ENCODE measurements around the gene CYP2B6.
"Not testable (repeated sequence)": the region's sequence is repeated elsewhere in the genome, so short reads cannot be mapped to it uniquely, and the experiment has no call there.

CYP2B6 gene

DNA sequence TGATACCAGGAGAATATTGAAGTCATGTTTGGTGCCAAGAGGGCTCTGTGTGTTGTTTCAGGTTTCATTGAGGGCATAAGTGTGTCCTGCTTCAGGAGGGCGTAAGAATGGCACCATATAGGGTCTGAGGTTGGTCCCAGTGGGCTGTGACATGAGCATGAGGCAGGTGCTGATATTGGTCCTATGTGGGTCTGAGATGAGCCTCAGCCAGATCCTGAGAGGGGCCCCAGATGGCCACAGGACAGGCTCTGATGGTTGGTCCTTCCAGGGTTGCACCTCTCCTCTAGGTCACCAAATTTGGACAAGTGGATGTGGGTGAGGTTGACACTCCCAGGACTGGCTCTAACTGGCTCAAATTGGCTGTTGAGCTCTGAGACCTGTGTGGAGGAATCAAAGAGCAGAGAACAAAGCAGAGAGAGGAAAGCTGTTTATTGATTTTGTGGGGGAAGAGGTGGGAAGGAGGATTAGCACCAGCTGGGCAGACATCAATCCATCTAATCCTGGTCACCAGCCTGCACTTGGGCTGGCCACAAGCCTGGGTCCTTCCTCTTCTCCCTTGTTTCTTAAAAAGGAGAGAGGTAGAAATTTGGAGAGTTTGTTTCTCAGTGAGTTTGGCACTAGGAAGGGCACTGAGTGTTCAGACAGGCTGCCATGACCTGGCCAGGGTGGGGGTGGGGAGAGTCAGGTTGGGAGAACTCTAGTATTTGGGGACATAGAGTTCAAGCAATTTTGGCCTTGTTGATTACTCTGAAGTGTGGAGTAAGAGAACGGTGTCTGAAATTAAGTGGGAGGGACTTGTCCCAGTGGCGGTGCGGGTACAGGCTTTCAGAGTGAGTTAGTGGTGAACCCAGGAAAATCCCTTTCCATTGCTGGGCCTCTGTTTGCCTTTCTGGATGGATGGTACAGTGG lies 38.7 kb downstream of the CYP2B6 start:
- intact Hi-C loops (cut with DNase I) = no loop called here
- DNase-seq = no peak

DNA sequence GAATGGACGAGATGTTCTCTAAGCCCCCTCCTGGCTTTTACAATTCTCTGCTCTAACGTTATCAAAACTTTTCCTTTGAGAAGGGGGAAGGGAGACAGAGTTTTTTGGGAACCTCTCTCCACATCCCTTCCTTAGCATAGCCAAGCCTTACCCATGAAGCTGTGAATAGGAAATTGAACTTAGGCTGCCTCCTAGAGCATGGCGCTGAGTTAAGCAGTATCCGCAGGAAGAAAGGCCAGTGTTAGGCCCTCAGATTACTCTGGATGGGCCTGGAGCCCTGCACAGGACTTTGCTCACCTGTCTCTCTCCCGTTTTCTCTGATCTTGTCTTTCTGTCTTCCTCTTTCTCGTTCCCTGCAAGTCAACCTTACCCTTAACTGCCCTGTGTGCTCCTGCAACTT lies 39.6 kb downstream of the CYP2B6 start:
- DNase-seq = no peak
- intact Hi-C loops (cut with DNase I) = no loop called here

DNA sequence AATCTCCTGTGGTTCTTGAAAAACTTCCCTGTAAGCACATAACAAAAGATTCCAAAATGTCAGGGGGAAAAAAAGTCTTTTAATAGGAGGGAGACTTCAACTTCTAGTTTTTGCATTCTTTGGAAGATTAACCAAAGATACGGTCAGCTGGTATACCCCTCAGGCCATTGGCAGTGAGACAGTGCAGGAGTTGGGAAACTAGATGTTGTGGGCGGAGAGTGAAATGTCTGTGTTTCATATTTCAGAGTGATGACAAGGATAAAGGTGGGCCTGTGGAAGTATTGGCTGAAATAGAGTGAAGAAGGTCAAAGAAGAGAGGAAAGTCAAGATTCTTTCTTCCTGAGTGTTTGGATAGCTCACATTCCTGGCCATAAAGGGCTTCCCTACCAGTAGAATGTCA lies 40.8 kb downstream of the CYP2B6 start:
- intact Hi-C loops (cut with DNase I) = no loop called here
- DNase-seq = no peak

DNA sequence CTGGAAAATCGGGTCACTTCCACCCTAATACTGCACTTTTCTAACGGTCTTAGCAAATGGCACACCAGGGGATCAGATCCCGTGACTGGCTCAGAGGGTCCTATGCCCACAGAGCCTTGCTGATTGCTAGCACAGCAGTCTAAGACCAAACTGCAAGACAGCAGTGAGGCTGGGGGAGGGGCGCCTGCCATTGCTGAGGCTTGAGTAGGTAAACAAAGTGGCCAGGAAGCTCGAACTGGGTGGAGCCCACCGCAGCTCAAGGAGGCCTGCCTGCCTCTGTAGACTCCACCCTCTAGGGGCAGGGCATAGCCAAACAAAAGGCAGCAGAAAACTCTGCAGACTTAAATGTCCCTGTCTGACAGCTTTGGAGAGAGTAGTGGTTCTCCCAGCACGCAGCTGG lies 42.2 kb downstream of the CYP2B6 start:
- DNase-seq; intact Hi-C loops (cut with DNase I): not testable (repeated sequence)

DNA sequence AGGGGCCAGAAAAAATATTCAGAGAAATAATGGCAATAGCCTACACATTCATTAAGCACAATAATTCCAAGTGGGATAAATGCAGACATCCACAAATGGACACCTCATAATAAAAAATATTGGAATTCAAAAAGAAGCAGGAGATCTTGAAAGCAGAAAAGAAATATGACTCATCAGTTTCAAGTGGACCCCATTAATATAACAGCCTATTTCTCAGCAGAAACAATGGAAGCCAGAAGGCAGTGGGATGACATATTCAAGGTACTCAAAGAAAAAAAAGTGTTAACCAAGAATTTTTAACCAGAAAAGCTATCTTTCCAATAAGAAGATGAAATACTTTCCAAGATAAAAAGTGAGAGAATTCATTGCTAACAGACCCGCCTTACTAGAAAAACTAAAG lies 48.7 kb downstream of the CYP2B6 start:
- intact Hi-C loops (cut with DNase I) = no loop called here
- no peak for DNase-seq

DNA sequence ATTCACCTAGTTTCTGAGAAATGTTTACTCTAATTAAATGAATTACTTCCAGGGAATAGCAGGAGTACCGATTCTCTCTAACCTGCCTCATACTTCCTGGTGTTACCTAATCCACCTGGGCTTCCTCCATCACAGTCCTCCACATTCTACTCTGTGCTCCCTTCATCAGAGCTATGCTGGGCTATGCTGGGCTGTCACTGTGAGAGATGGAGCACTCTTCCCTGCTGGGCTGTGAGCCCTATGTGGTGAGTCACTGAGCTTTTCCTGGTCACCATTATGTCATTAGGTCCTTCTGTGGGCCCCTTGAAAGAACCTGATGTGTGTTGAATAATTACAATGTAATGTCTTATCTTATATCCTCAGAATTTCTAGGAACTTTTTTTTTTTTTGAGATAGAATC lies 54.0 kb downstream of the CYP2B6 start:
- DNase-seq; intact Hi-C loops (cut with DNase I): not testable (repeated sequence)

DNA sequence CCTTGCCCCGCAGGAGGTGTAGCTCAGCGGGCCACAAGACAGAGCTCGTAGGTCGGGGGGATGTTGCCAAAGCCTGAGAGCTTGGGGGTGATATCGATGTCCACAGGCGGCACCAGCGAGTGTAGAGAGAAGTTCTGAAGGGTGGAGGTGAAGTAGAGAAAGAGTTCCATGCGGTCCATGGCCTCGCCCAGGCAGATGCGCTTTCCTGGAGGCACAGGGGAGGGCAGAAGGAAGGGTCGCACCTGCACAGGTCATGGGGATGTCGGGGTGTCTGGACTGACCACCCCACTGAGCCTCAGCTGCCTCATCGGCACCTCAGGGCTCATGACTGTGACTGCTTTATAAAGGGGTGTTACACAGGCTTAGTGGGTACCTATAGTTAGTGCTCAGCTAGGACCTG lies 59.3 kb downstream of the CYP2B6 start:
- no peak for DNase-seq
- intact Hi-C loops (cut with DNase I) = no loop called here

DNA sequence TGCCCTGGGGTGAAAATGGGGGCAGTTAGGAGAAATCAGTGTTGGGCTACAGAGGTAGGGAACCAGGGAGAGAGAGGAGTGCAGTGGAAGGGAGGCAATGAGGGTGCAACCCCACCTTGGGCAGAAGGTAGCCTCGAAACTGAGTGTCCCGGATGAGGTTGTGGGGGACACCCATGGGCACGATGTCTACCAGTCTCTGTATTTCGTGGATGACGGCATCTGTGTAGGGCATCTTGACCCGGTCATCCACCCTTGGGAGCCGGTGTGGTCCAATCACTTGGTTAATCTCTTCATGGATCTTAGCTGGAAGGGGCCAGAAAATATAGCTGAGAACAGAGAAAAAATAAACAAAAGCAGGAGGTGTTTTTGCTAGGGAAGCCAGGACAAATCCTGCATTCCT lies 61.1 kb downstream of the CYP2B6 start:
- DNase-seq = peak in 1 of 10 donors; percentile 54
- intact Hi-C loops (cut with DNase I) = not testable (repeated sequence)

DNA sequence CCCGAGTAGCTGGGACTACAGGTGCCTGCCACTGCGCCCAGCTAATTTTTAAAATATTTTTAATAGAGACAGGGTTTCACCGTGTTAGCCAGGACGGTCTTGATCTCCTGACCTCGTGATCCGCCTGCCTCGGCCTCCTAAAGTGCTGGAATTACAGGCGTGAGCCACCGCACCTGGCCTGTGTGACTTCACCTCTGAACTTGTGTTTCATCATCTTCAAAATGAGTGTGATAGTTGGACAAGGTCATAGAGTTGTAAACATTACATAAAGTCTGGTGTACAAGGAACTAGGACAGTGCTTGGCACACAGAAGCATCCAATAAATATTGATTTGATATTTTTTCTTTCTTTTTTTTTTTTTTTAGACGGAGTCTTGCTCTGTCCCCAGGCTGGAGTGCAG lies 62.2 kb downstream of the CYP2B6 start:
- DNase-seq; intact Hi-C loops (cut with DNase I): not testable (repeated sequence)

DNA sequence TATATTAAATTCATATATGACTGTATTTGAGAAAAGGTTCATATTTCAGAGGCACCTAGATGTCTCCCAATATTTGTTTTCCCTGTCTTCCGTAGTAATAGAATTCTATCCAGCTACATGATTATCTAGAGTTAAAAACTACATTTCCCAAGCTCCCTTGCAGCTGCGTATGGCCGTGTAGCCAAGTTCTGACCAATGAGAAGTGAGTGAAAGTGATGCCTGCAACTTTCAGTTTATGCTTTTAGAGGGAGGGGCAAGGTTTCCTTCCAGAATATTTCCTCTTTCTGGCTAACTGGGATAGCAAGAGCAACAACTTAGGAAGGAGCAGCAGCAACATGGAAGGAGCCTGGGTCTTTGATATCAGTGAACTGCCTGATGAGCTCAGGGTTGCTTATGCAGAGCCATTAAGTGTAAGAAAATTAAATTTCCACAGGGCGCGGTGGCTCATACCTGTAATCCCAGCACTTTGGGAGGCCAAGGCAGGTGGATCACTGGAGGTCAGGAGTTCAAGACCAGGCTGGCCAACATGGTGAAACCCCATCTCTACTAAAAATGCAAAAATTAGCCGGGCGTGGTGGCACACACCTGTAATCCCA lies 74.0 kb downstream of the CYP2B6 start:
- no peak for DNase-seq
- intact Hi-C loops (cut with DNase I) = no loop called here

All from posterior cingulate gyrus (tissue), 11 donors.